IPS-18a (cell line): Measurements from ENCODE around the gene ZMYND8.
A peak's percentile ranks its signal among the peaks of the same experiment; 100 is the strongest.

Experiments
- H3K27ac ChIP-seq: one replicate; pipeline ENCODE4 v1.5.1; 2013; ENCODE audit warnings: low read length
- H3K27me3 ChIP-seq: one replicate; pipeline ENCODE4 v1.6.1; 2013; ENCODE audit warnings: mild to moderate bottlenecking, low read length; ENCODE audit not compliant: control insufficient read depth, insufficient read depth
- H3K36me3 ChIP-seq: one replicate; pipeline ENCODE4 v1.6.1; 2013; ENCODE audit warnings: low read depth, low read length; ENCODE audit not compliant: control insufficient read depth
- H3K4me1 ChIP-seq: one replicate; pipeline ENCODE4 v1.6.1; 2013; ENCODE audit warnings: low read depth, low read length; ENCODE audit not compliant: control insufficient read depth
- H3K4me3 ChIP-seq: one replicate; pipeline ENCODE4 v1.5.1; 2013; ENCODE audit warnings: low read length
- H3K9ac ChIP-seq: one replicate; pipeline ENCODE4 v1.6.1; 2013; ENCODE audit warnings: mild to moderate bottlenecking, low read length, moderate library complexity
- H3K9me3 ChIP-seq: one replicate; pipeline ENCODE4 v1.6.1; 2013; ENCODE audit warnings: low read depth, low read length; ENCODE audit not compliant: control insufficient read depth

The ZMYND8 gene

GRCh38 chr20:47318586-47319516 lies 37.6 kb downstream of the ZMYND8 start:
- H3K36me3 ChIP-seq, result no peaks in the 10 kb centered on the region
- no peaks in the 10 kb centered on the region for H3K9me3 ChIP-seq
- H3K27me3 ChIP-seq, result no peaks in the 10 kb centered on the region
- peak overlapping the region; percentile 71 for H3K4me3 ChIP-seq
- H3K4me1 ChIP-seq, result peaks cover 85% of the 10 kb centered on the region
- peak overlapping the region; percentile 98 for H3K9ac ChIP-seq
- peak overlapping the region; percentile 100 for H3K27ac ChIP-seq

DNA sequence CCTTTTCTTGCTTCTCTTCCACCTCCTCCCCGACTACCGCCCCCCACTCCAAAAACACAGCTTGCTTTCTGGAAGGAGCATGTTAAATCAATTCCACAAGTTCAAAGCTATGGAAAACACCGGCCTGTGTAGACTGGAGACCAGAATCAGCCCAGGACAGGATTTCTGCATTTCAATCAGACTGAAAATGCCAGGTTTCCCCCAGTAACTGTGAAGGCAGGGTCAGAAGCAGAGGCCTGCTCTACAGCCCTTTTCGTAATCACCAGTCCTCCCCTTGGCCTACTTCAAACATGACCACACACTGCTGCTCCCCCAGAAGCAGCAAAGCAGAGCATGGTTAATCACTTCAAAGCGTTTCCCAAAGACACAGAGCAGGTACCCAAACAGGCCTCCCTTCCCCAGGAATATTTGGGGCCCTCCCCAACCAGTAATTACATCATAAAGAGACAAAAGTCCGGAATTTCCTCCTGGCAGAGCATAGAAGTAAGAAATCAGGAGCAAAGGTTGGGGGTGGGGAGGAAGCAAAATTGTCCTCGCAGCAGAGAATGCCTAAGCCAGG lies 38.4 kb downstream of the ZMYND8 start:
- H3K9me3 ChIP-seq, result no peaks in the 10 kb centered on the region
- H3K4me3 ChIP-seq, result peak overlapping the region; percentile 71
- peak overlapping the region; percentile 100 for H3K27ac ChIP-seq
- H3K9ac ChIP-seq, result peak overlapping the region; percentile 98
- H3K36me3 ChIP-seq, result no peaks in the 10 kb centered on the region
- H3K4me1 ChIP-seq, result peaks cover 78% of the 10 kb centered on the region
- no peaks in the 10 kb centered on the region for H3K27me3 ChIP-seq

GRCh38 chr20:47317127-47317895 lies 39.2 kb downstream of the ZMYND8 start:
- peak overlapping the region; percentile 100 for H3K27ac ChIP-seq
- peak overlapping the region; percentile 98 for H3K9ac ChIP-seq

DNA sequence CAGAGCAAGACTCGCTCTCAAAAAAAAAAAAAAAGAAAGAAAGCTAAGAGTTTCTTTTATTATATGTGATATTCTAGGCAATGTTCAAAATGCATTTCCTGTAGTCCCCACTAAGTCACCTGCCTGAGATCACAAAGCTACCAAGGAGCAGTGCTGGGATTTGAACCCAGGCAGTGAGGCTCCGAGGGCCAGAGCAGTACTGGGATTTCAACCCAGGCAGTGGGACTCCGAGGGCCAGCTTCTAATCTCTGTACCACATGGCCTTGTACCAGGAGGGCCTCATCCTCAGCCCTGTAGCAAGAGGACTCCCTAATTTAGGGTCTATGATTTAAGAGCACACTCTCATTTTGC lies 39.7 kb downstream of the ZMYND8 start:
- H3K9me3 ChIP-seq, result no peaks in the 10 kb centered on the region
- H3K4me3 ChIP-seq, result no peak overlapping the region
- H3K4me1 ChIP-seq, result peaks cover 71% of the 10 kb centered on the region
- H3K36me3 ChIP-seq, result peaks cover 5% of the 10 kb centered on the region
- H3K9ac ChIP-seq, result peak overlapping the region; percentile 98
- H3K27ac ChIP-seq, result peak overlapping the region; percentile 100
- H3K27me3 ChIP-seq, result no peaks in the 10 kb centered on the region

More at GRCh38 chr20:47317127-47317895, 39.2 kb downstream of the ZMYND8 start:
- no peaks in the 10 kb centered on the region for H3K27me3 ChIP-seq
- peaks cover 72% of the 10 kb centered on the region for H3K4me1 ChIP-seq
- no peaks in the 10 kb centered on the region for H3K36me3 ChIP-seq
- H3K4me3 ChIP-seq, result peak overlapping the region; percentile 71
- no peaks in the 10 kb centered on the region for H3K9me3 ChIP-seq

DNA sequence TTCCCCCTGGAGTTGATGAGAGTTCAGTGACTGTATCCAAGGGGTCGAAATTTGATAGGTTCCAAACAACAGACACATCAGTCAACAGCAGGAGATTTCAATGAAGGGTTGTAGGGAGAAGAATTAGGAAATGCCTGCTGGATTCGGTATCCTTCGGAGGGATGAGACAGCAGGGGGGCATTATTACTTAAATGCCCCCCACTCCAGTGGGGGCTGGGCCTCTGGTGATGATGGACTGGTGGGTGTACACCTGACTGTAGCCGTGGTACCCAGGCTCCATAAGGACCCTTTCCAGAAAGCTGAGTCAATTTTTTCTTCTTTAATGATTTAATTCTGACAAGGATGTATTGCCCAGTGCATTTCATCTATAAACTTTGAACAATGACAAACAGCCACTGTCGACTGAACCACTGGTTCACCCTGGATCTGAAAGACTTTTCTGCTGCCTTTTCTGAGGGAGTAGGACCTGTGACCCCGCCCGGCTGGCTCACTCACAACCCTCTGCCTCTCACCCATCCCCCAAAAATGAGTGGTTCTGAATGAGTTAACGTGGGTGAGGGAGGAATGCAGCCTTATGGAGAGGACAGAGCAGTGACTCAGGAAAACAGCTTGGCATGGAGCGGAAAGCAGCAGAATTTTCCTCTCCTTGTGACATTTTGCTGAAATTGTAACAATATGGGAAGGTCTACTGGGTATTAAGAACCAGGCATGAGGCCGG lies 41.0 kb downstream of the ZMYND8 start:
- Histone ChIP-seq H3K36me3 (peaks cover 10% of the 10 kb centered on the region), H3K27ac (peak overlapping the region; percentile 73), H3K4me3 (peak overlapping the region; percentile 19), H3K27me3 (no peaks in the 10 kb centered on the region), H3K9ac (peak overlapping the region; percentile 24), H3K4me1 (peaks cover 64% of the 10 kb centered on the region), H3K9me3 (no peaks in the 10 kb centered on the region)

DNA sequence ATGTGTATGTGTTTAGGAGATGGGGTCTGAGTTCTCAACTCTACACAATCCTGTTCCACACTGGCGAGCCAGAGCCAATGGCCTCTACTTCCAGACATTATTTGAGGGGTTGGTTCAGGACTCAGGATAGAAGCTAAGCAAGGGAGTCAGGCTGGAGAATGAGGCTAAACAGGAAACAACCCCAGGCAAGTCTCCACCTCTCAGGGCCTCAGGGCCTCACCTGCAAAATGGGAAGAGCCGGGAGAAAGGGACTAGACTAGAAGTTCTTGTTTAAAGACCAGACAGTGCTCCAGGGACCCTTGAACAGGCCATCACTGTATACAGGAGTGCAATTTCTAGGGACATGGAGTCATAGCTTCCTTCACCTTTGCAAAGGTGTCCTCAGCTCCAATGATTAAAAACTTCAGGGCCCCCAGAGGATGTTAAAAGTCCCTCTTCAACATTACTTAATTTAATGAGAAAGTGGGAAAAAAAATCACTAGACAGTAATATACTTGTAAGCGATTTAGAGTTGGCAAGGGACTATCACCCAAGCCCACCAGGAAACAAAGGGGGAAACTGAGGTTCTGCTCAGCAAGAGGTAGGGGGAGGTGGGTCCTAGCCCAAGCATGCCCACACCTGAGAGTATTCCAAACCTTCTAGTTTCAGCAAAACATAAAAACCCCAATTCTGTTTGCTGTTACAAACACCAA lies 41.7 kb downstream of the ZMYND8 start:
- Histone ChIP-seq H3K27me3 (no peaks in the 10 kb centered on the region), H3K36me3 (peaks cover 13% of the 10 kb centered on the region), H3K9ac (peak overlapping the region; percentile 5), H3K4me3 (peak overlapping the region; percentile 19), H3K9me3 (no peaks in the 10 kb centered on the region), H3K4me1 (peaks cover 62% of the 10 kb centered on the region), H3K27ac (peak overlapping the region; percentile 73)

DNA sequence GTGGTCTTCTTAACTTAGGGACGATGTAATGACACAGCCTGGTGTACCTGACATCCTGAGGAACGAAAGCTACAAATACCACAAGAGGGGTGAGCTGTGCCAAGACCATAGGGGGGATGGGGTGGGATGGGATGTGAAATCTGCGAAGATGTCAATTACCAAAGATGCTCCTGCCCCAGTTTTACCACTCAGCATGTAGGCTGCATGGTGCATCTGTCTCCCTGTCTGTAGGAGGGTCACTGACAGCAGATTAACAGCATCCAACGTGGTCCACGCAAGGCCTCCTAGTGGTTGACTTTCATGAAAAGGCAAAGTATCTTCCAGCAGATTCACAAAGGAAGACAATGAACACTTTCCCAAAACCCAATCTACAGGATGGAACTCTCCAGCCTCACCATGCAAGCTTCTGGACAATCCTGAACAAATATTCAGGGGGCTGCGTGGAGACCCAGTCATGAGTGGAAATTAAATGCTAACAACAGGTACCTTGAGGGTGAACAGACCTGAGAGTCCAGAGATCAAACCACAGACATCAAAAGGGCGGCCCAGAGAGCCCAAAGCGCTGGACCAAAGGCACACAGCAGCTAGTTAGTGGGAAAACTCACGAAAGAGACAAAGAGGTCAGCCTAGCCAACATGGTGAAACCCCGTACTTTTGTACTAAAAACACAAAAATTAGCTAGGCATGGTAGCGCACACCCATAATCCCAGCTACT lies 44.4 kb downstream of the ZMYND8 start:
- Histone ChIP-seq H3K36me3 (peaks cover 29% of the 10 kb centered on the region), H3K9ac (no peak overlapping the region), H3K4me1 (peaks cover 40% of the 10 kb centered on the region), H3K9me3 (no peaks in the 10 kb centered on the region), H3K27me3 (no peaks in the 10 kb centered on the region), H3K4me3 (no peak overlapping the region), H3K27ac (no peak overlapping the region)

DNA sequence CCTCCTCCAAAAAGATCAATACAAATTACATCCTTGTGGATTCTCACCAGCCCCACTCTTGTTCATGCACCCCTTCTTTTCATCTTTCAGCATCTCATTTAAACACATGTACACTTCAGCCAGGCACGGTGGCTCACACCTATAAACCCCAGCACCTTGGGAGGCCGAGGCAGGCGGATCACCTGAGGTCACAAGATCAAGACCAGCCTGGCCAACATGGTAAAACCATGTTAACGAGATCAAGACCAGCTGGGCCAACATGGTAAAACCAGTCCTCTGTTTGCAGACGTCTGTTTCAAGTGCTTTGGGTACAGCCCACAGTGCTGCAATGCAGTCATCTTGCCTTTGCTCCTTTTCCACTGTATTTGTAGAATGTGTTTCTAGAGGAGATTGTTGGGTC lies 45.3 kb downstream of the ZMYND8 start:
- Histone ChIP-seq H3K27ac (no peak overlapping the region), H3K4me1 (peaks cover 34% of the 10 kb centered on the region), H3K9me3 (no peaks in the 10 kb centered on the region), H3K36me3 (peaks cover 34% of the 10 kb centered on the region), H3K4me3 (no peak overlapping the region), H3K9ac (no peak overlapping the region), H3K27me3 (no peaks in the 10 kb centered on the region)

DNA sequence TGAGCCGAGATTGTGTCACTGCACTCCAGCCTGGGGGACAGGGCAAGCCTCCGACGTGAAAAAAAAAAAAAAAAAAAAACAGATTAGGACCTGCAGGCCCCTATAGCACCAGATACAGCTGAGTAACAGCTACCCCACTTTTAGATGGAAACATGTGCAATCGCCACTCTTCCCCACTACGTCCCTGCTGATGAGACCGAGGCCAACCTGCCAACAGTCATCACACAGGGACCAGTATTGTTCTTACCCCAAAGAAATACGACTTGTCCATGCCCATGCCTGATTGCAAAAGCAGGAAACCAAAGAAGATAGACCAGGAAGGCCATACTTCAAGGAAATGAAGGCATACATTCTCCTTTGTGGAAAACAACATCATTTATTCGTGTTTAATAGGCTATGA lies 45.8 kb downstream of the ZMYND8 start:
- Histone ChIP-seq H3K4me3 (no peak overlapping the region), H3K4me1 (peaks cover 29% of the 10 kb centered on the region), H3K9me3 (no peaks in the 10 kb centered on the region), H3K27me3 (no peaks in the 10 kb centered on the region), H3K36me3 (peaks cover 39% of the 10 kb centered on the region), H3K27ac (no peak overlapping the region), H3K9ac (no peak overlapping the region)

DNA sequence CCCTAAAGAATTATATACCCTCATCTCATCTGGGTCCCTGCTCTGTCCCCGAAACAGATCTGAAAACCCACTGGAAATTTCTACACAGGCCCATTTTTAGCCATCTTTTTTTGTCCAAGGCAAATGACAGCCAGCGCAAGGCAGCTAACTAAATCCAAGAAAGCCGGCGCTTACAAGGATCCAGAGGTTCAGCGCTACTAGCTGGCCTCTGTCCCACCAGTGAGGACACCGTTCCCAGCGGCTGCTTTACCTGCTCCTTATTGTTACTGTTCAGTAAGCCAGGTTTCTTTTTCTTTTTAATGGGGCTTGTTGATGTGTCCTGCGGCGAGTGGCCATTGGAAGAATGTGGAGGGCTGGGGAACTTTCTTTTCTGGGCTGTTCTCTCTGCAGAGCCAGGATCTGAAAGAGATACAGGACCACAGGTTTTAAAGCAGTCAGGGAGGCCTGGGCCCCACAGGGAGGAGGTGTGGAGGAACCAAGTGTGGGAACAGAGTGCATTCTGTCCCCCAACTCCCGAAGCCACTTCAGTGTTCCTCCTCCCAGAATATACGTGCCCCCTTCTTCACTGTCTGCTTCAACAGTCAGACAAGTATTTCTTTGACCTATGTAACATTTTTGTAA lies 46.6 kb downstream of the ZMYND8 start:
- Histone ChIP-seq H3K9ac (no peak overlapping the region), H3K27ac (no peak overlapping the region), H3K36me3 (peaks cover 42% of the 10 kb centered on the region), H3K9me3 (no peaks in the 10 kb centered on the region), H3K4me3 (no peak overlapping the region), H3K4me1 (peaks cover 21% of the 10 kb centered on the region), H3K27me3 (no peaks in the 10 kb centered on the region)
